Measurements from ENCODE around the gene ARL5B.

The ARL5B gene

GRCh38 chr10:18713077-18713476 lies 53.8 kb downstream of the ARL5B start:
- Histone ChIP-seq H3K9me2 (ENCODE audit: low read depth, low read length) (no peaks in the 10 kb centered on the region), H3K9ac (ENCODE audit: low read length) (no peak overlapping the region), H3K27me3 (ENCODE audit: insufficient read depth, low read length) (no peaks in the 10 kb centered on the region), H3K9me3 (ENCODE audit: low read length) (no peaks in the 10 kb centered on the region), H3K79me2 (ENCODE audit: insufficient read depth, low read length) (no peaks in the 10 kb centered on the region), H3K4me2 (ENCODE audit: low read length) (no peak overlapping the region), H3K36me3 (ENCODE audit: insufficient read depth, low read length) (no peaks in the 10 kb centered on the region), H4K20me1 (ENCODE audit: insufficient read depth, low read length) (no peaks in the 10 kb centered on the region), H3K4me3 (ENCODE audit: low read depth, low read length, poor library complexity, severe bottlenecking) (no peak overlapping the region), H2AFZ (ENCODE audit: low read length) (no peak overlapping the region), H3K4me1 (ENCODE audit: insufficient read depth, low read length, severe bottlenecking) (no peaks in the 10 kb centered on the region), H3K27ac (ENCODE audit: low read depth, low read length, poor library complexity, severe bottlenecking) (no peak overlapping the region), H3F3A (ENCODE audit: insufficient read depth, low read length) (no peaks in the 10 kb centered on the region)
- TF ChIP-seq EZH2 (IDR thresholded peaks at IDR 0.05; ENCODE audit: borderline replicate concordance, low read length): no peak
- TF ChIP-seq, protein P1, sequence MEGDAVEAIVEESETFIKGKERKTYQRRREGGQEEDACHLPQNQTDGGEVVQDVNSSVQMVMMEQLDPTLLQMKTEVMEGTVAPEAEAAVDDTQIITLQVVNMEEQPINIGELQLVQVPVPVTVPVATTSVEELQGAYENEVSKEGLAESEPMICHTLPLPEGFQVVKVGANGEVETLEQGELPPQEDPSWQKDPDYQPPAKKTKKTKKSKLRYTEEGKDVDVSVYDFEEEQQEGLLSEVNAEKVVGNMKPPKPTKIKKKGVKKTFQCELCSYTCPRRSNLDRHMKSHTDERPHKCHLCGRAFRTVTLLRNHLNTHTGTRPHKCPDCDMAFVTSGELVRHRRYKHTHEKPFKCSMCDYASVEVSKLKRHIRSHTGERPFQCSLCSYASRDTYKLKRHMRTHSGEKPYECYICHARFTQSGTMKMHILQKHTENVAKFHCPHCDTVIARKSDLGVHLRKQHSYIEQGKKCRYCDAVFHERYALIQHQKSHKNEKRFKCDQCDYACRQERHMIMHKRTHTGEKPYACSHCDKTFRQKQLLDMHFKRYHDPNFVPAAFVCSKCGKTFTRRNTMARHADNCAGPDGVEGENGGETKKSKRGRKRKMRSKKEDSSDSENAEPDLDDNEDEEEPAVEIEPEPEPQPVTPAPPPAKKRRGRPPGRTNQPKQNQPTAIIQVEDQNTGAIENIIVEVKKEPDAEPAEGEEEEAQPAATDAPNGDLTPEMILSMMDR (IDR thresholded peaks at IDR 0.05; ENCODE audit: low read length): no peak

- Histone ChIP-seq H2AFZ (ENCODE audit: low read length) (no peak overlapping the region), H3K36me3 (ENCODE audit: insufficient read depth, low read length) (no peaks in the 10 kb centered on the region), H3K9me3 (ENCODE audit: low read length) (no peaks in the 10 kb centered on the region), H3K4me1 (ENCODE audit: insufficient read depth, low read length, severe bottlenecking) (no peaks in the 10 kb centered on the region), H4K20me1 (ENCODE audit: insufficient read depth, low read length) (no peaks in the 10 kb centered on the region), H3K9ac (ENCODE audit: low read length) (no peak overlapping the region), H3K9me2 (ENCODE audit: low read depth, low read length) (no peaks in the 10 kb centered on the region), H3K27ac (ENCODE audit: low read depth, low read length, poor library complexity, severe bottlenecking) (no peak overlapping the region), H3K4me3 (ENCODE audit: low read depth, low read length, poor library complexity, severe bottlenecking) (no peak overlapping the region), H3K79me2 (ENCODE audit: insufficient read depth, low read length) (no peaks in the 10 kb centered on the region), H3F3A (ENCODE audit: insufficient read depth, low read length) (no peaks in the 10 kb centered on the region), H3K4me2 (ENCODE audit: low read length) (no peak overlapping the region), H3K27me3 (ENCODE audit: insufficient read depth, low read length) (no peaks in the 10 kb centered on the region)
- TF ChIP-seq, protein P1 (IDR thresholded peaks at IDR 0.05; ENCODE audit: low read length): no peak
- no peak for TF ChIP-seq EZH2 (IDR thresholded peaks at IDR 0.05; ENCODE audit: borderline replicate concordance, low read length)
Measured at GRCh38 chr10:18718991-18719390, 59.8 kb downstream of the ARL5B start.

- Histone ChIP-seq H3F3A (ENCODE audit: insufficient read depth, low read length) (no peaks in the 10 kb centered on the region), H3K36me3 (ENCODE audit: insufficient read depth, low read length) (no peaks in the 10 kb centered on the region), H3K27ac (ENCODE audit: low read depth, low read length, poor library complexity, severe bottlenecking) (no peak overlapping the region), H3K9me3 (ENCODE audit: low read length) (no peaks in the 10 kb centered on the region), H3K4me2 (ENCODE audit: low read length) (no peak overlapping the region), H2AFZ (ENCODE audit: low read length) (no peak overlapping the region), H4K20me1 (ENCODE audit: insufficient read depth, low read length) (no peaks in the 10 kb centered on the region), H3K4me1 (ENCODE audit: insufficient read depth, low read length, severe bottlenecking) (no peaks in the 10 kb centered on the region), H3K79me2 (ENCODE audit: insufficient read depth, low read length) (no peaks in the 10 kb centered on the region), H3K4me3 (ENCODE audit: low read depth, low read length, poor library complexity, severe bottlenecking) (no peak overlapping the region), H3K9me2 (ENCODE audit: low read depth, low read length) (no peaks in the 10 kb centered on the region), H3K27me3 (ENCODE audit: insufficient read depth, low read length) (no peaks in the 10 kb centered on the region), H3K9ac (ENCODE audit: low read length) (no peak overlapping the region)
- no peak for TF ChIP-seq EZH2 (IDR thresholded peaks at IDR 0.05; ENCODE audit: borderline replicate concordance, low read length)
- TF ChIP-seq, protein P1 (IDR thresholded peaks at IDR 0.05; ENCODE audit: low read length): no peak
Measured at GRCh38 chr10:18719811-18720210, 60.6 kb downstream of the ARL5B start.
